OCI-LY3 (cell line): Measurements from ENCODE around the gene RARRES1.

ENCODE experiments used
- H2AFZ ChIP-seq: fragments of 200-600, 300-600 bp; shearing (Covaris generic); 2 replicates; pipeline ENCODE4 v1.6.0; 2014; ENCODE audit warnings: antibody characterized with exemption, low read depth, low read length
- H3K27ac ChIP-seq: fragments of 200-600, 300-600 bp; sonication (generic); 2 replicates; pipeline ENCODE4 v1.5.1; 2014; ENCODE audit warnings: mild to moderate bottlenecking, low read length, moderate library complexity, mixed read lengths
- H3K27me3 ChIP-seq: fragments of 200-600, 300-600 bp; sonication (generic); 2 replicates; pipeline ENCODE4 v1.6.1; 2014; ENCODE audit warnings: low read depth, low read length, mixed read lengths
- H3K36me3 ChIP-seq: fragments of 200-600, 300-600 bp; sonication (generic); replicated peaks from 2 replicates; pipeline ENCODE3; 2014; ENCODE audit warnings: low read depth, low read length, mixed read lengths
- H3K4me1 ChIP-seq: fragments of 300-600, 200-600 bp; sonication (generic); 2 replicates; pipeline ENCODE4 v1.6.1; 2014; ENCODE audit warnings: low read length, mixed read lengths
- H3K4me2 ChIP-seq: fragments of 200-600, 300-600 bp; sonication (generic); 2 replicates; pipeline ENCODE4 v1.6.1; 2014; ENCODE audit warnings: low read length, mixed read lengths
- H3K4me3 ChIP-seq: fragments of 300-600, 200-600 bp; sonication (generic); 2 replicates; pipeline ENCODE4 v1.5.1; 2014; ENCODE audit warnings: antibody characterized with exemption, mild to moderate bottlenecking, low read length, moderate library complexity
- H3K79me2 ChIP-seq: fragments of 300-600, 200-600 bp; shearing (Covaris generic); 2 replicates; pipeline ENCODE4 v1.6.1; 2014; ENCODE audit warnings: mild to moderate bottlenecking, low read length, mixed read lengths
- H3K9ac ChIP-seq: fragments of 300-600, 200-600 bp; shearing (Covaris generic); 2 replicates; pipeline ENCODE4 v1.6.0; 2014; ENCODE audit warnings: mild to moderate bottlenecking, low read length, moderate library complexity
- H3K9me3 ChIP-seq: fragments of 200-600, 300-600 bp; shearing (Covaris generic); 2 replicates; pipeline ENCODE4 v1.6.1; 2014; ENCODE audit warnings: low read length, mixed read lengths; ENCODE audit not compliant: insufficient read depth
- H4K20me1 ChIP-seq: fragments of 200-600, 300-600 bp; sonication (generic); 2 replicates; pipeline ENCODE4 v1.6.1; 2016; ENCODE audit warnings: low read length, mixed read lengths; ENCODE audit not compliant: insufficient read depth
- EZH2phosphoT487 ChIP-seq: fragments of 200-600 bp; shearing (Covaris generic); IDR thresholded peaks from 2 replicates; pipeline ENCODE4 v1.6.1; 2018; ENCODE audit warnings: antibody characterized with exemption, mixed run types, low read depth
- TF ChIP-seq, protein P1 (sequence below): fragments of 200-600, 300-600 bp; sonication (generic); IDR thresholded peaks from 2 replicates; pipeline ENCODE4 v1.5.1; 2014; ENCODE audit warnings: antibody characterized with exemption, low read length, low read depth

RARRES1 gene

DNA sequence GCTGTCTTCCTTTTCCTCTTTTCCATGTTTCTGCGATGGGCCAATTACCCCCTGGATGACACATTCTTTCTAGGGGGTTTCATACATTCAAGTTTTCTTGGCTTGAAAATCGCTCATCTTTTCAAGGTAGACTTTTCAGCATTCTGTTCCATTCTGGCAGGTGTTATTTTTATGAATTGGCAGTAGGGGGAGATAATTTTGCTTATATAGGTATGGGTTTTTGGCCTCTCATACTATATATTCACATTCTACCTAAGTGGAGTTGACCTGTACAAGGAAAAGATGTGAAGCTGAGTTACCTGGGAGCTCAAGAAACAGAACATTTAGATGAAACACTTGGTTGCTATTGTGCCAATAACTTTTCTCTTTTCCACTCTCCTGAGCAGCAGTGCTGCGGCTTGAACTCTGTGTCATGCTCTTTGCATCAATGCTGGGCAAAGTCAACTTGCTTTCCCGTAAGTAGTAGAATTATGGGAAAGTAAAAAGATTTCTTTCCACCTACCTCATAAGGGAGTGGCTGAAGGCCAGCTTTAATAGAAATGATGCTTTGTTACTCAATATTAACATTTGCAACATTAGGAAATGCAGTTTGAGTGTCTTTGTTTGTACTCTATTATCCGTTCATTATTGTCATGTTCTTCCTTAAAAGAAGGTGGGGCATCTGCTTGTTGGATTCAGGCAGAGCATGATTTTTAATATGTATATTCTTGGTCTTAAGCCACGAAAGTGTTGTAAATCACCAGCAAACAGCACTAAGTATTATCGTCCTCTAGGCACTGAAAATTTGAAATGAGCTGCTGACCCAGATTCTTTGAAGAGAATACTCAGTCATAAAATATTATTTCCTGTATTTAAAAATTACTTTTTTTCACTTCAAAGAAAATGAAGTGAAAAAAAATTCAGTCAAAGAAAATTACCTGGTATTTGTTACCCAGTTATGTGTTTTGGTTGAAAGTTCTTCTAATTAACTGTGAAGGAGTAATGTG is 41.9 kb upstream of the RARRES1 start:
- no peaks in the 10 kb centered on the region for H3K4me1 ChIP-seq
- no peak overlapping the region for H3K9ac ChIP-seq
- no peaks in the 10 kb centered on the region for H3K36me3 ChIP-seq
- no peak for TF ChIP-seq EZH2phosphoT487
- TF ChIP-seq, protein P1, sequence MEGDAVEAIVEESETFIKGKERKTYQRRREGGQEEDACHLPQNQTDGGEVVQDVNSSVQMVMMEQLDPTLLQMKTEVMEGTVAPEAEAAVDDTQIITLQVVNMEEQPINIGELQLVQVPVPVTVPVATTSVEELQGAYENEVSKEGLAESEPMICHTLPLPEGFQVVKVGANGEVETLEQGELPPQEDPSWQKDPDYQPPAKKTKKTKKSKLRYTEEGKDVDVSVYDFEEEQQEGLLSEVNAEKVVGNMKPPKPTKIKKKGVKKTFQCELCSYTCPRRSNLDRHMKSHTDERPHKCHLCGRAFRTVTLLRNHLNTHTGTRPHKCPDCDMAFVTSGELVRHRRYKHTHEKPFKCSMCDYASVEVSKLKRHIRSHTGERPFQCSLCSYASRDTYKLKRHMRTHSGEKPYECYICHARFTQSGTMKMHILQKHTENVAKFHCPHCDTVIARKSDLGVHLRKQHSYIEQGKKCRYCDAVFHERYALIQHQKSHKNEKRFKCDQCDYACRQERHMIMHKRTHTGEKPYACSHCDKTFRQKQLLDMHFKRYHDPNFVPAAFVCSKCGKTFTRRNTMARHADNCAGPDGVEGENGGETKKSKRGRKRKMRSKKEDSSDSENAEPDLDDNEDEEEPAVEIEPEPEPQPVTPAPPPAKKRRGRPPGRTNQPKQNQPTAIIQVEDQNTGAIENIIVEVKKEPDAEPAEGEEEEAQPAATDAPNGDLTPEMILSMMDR, result 0 out of 2 replicates have a peak, but pooled peaks have one; percentile 11
- H3K27me3 ChIP-seq, result no peaks in the 10 kb centered on the region
- no peak overlapping the region for H3K27ac ChIP-seq
- H4K20me1 ChIP-seq, result no peaks in the 10 kb centered on the region
- no peak overlapping the region for H3K4me3 ChIP-seq
- no peak overlapping the region for H2AFZ ChIP-seq
- no peaks in the 10 kb centered on the region for H3K79me2 ChIP-seq
- H3K4me2 ChIP-seq, result no peak overlapping the region
- H3K9me3 ChIP-seq, result no peaks in the 10 kb centered on the region

DNA sequence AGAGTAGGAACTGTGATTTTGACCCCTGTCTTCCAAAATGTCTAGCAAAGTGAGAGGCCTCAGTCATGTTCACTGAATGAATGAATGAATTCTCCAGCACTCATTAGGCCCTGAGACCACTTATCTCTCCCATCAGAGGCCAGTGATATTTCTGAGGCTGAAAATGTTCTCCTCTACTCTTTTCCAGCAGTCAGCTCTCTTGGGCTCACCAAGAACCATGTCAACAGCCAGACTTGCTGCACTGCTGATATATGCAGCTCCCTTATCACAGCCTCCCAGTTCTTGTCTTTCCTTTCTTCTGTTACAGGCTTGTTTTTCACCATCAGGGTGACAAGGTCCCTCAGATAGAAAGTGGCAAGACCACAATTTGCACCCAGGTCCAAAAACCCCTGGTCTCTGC is 40.9 kb upstream of the RARRES1 start:
- Histone ChIP-seq H3K79me2 (no peaks in the 10 kb centered on the region), H3K9ac (no peak overlapping the region), H3K4me3 (no peak overlapping the region), H3K27me3 (no peaks in the 10 kb centered on the region), H3K9me3 (no peaks in the 10 kb centered on the region), H2AFZ (no peak overlapping the region), H3K27ac (no peak overlapping the region), H3K36me3 (no peaks in the 10 kb centered on the region), H3K4me2 (no peak overlapping the region), H3K4me1 (no peaks in the 10 kb centered on the region), H4K20me1 (no peaks in the 10 kb centered on the region)
- TF ChIP-seq EZH2phosphoT487, result no peak
- TF ChIP-seq, protein P1, result no peak

DNA sequence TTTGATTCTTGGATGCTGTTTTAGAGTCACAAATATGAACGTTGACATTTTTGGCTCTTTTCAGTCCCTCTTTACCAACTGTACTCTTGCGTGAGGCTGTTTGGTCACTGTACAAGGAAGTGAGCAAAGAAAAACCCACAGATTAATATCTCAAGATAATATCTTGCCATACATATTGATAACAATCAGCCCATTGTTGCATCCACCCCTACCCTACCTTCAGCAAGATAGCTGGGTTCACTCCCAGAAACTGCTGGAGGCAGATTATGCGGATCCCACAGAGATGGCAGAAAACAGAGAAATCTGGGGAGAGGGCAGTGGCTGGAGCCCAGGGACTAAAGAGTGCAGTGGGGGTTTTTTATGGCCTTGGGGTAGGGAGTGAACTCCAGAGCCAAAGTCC is 39.7 kb upstream of the RARRES1 start:
- no peak overlapping the region for H3K4me3 ChIP-seq
- no peaks in the 10 kb centered on the region for H4K20me1 ChIP-seq
- no peak overlapping the region for H3K4me2 ChIP-seq
- TF ChIP-seq EZH2phosphoT487, result no peak
- TF ChIP-seq, protein P1, result no peak
- H3K27ac ChIP-seq, result no peak overlapping the region
- H3K79me2 ChIP-seq, result no peaks in the 10 kb centered on the region
- no peak overlapping the region for H3K9ac ChIP-seq
- no peak overlapping the region for H2AFZ ChIP-seq
- H3K36me3 ChIP-seq, result no peaks in the 10 kb centered on the region
- H3K9me3 ChIP-seq, result no peaks in the 10 kb centered on the region
- no peaks in the 10 kb centered on the region for H3K4me1 ChIP-seq
- no peaks in the 10 kb centered on the region for H3K27me3 ChIP-seq

DNA sequence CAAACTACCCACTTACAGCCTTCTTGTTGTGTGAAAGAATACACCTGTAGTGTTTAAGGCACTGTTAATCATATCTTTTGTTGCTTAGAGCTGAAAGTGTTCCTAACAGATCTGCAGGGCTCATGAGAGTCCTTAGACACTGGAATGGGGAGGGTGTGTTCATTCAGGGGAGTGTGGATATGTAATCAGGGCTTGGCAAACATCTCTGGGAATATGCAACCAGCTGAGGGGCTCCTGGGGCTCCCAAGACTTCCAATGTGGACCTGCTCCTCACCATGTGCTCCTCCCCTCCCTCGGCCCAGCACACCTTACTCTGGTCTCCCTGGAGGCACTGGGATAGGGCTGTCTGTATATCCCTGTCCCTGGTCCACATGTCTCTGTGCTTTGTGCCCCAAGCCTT is 39.3 kb upstream of the RARRES1 start:
- Histone ChIP-seq H3K9ac (no peak overlapping the region), H3K4me1 (no peaks in the 10 kb centered on the region)

More for the DNA sequence above, 39.3 kb upstream of the RARRES1 start:
- no peak overlapping the region for H3K4me3 ChIP-seq
- H3K79me2 ChIP-seq, result no peaks in the 10 kb centered on the region
- H3K36me3 ChIP-seq, result no peaks in the 10 kb centered on the region
- no peaks in the 10 kb centered on the region for H3K9me3 ChIP-seq
- H3K4me2 ChIP-seq, result no peak overlapping the region
- no peak overlapping the region for H3K27ac ChIP-seq
- no peaks in the 10 kb centered on the region for H4K20me1 ChIP-seq
- TF ChIP-seq EZH2phosphoT487, result no peak
- H2AFZ ChIP-seq, result no peak overlapping the region
- no peaks in the 10 kb centered on the region for H3K27me3 ChIP-seq
